CD4-positive, CD25-positive, alpha-beta regulatory T cell (primary cell): ENCODE data around the gene CLDN1. TPM values are rescaled to one million over a fixed set of nuclear protein-coding genes. Genes with fewer than 3 reads are reported as not detected.

Experiments used
- ATAC-seq, 2 donors: fragments of 150-1000 bp; cut with Tn5 transposase; one replicate each; pipeline ENCODE4 v1.10.0; 2021; ENCODE audit warnings: low read depth in 2 of 2, moderate number of reproducible peaks in 2 of 2, moderate library complexity in 1 of 2
- DNase-seq, 3 donors: peaks; one replicate each; pipeline versions ENCODE4 v3.0.0 to v3.0.0-alpha.2; 2012 to 2022; ENCODE audit warnings: mixed read lengths in 1 of 3
- H3K27ac ChIP-seq: one replicate; pipeline ENCODE4 v1.7.0; 2013; ENCODE audit warnings: mild to moderate bottlenecking, low read length; ENCODE audit not compliant: insufficient read depth, poor library complexity, severe bottlenecking
- H3K27me3 ChIP-seq: one replicate; pipeline ENCODE4 v1.7.0; 2013; ENCODE audit warnings: low read length; ENCODE audit not compliant: control insufficient read depth, insufficient read depth
- H3K36me3 ChIP-seq: one replicate; pipeline ENCODE4 v1.7.0; 2013; ENCODE audit warnings: mild to moderate bottlenecking, low read length, moderate library complexity; ENCODE audit not compliant: control insufficient read depth, insufficient read depth
- H3K4me1 ChIP-seq: 2 replicates; pipeline ENCODE4 v1.7.0; 2013; ENCODE audit warnings: mild to moderate bottlenecking, low read length; ENCODE audit not compliant: insufficient read depth, control insufficient read depth, poor library complexity, severe bottlenecking
- H3K4me3 ChIP-seq: one replicate; pipeline ENCODE4 v1.7.0; 2013; ENCODE audit warnings: low read depth, mild to moderate bottlenecking, low read length, moderate library complexity
- H3K9me3 ChIP-seq, 2 experiments: 1 replicate in 1 of 2; 2 replicates in 1 of 2; pipeline ENCODE4 v1.7.0; 2013; ENCODE audit warnings: low read length in 2 of 2, mild to moderate bottlenecking in 1 of 2, moderate library complexity in 1 of 2; ENCODE audit not compliant: control insufficient read depth in 2 of 2
- H3K27ac Mint-ChIP-seq, 3 donors: one replicate each; pipeline ENCODE4 v1.8.0; 2020 to 2022; ENCODE audit warnings: mild to moderate bottlenecking in 3 of 3, mixed read lengths in 3 of 3, moderate library complexity in 2 of 3
- H3K27me3 Mint-ChIP-seq: one replicate; pipeline ENCODE4 v1.8.0; 2022; ENCODE audit warnings: mild to moderate bottlenecking, mixed read lengths
- H3K36me3 Mint-ChIP-seq: one replicate; pipeline ENCODE4 v1.8.0; 2020; ENCODE audit warnings: mixed read lengths
- H3K4me1 Mint-ChIP-seq, 4 donors: one replicate each; pipeline ENCODE4 v1.8.0; 2020 to 2022; ENCODE audit warnings: mixed read lengths in 4 of 4, mild to moderate bottlenecking in 1 of 4
- H3K4me3 Mint-ChIP-seq, 4 donors: one replicate each; pipeline ENCODE4 v1.8.0; 2020 to 2022; ENCODE audit warnings: mild to moderate bottlenecking in 4 of 4, mixed read lengths in 4 of 4, moderate library complexity in 3 of 4
- H3K9me3 Mint-ChIP-seq, 7 donors: one replicate each; pipeline ENCODE4 v1.8.0; 2020 to 2022; ENCODE audit warnings: mixed read lengths in 7 of 7, mild to moderate bottlenecking in 3 of 7, moderate library complexity in 2 of 7
- polyA plus RNA-seq, 4 donors: library from polyadenylated mRNA; unstranded; fragments of 300-500 nt; fragmentation: Illumina TruSeq; gene quantifications; one replicate each; pipeline ENCODE4 v1.2.3, GENCODE V29; 2021
- total RNA-seq: library from RNA; stranded (reverse); gene quantifications from one replicate; pipeline ENCODE4 v1.2.3, GENCODE V29; 2022

The CLDN1 gene
- total and polyA plus RNA-seq, 5 donors from 2014 or later: 0.08 to 0.39 TPM; not detected in 3

DNA sequence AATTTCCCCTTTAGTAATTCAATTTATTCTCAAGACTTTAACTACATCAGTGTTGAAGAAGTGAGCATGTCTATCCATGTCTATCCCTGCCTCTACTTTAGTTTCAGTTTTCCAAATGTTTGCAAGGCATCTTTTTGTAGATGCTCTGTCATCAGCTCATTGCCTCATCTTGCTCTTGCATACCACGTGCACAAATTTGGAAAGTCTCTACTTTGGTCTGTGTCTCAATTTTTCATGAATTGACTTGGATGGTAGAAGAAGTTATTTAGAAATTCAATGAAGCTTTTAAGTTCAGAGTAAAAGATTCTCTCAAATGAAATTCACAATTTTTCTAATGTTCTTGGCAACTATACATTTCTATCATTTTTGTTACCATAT is 55.3 kb downstream of the CLDN1 start:
- Histone ChIP-seq H3K27me3 (no peaks in the 10 kb centered on the region), H3K4me1 (no peaks in the 10 kb centered on the region), H3K27ac (no peak overlapping the region), H3K36me3 (no peaks in the 10 kb centered on the region), H3K9me3 (no peaks in the 10 kb centered on the region), H3K4me3 (no peak overlapping the region)
- Mint-ChIP-seq H3K4me1 (no peaks in the 10 kb centered on the region), H3K27me3 (no peaks in the 10 kb centered on the region), H3K9me3 (peaks cover 0 to 5% (median 0%) of the 10 kb centered on the region in 7 donors), H3K36me3 (no peaks in the 10 kb centered on the region), H3K27ac (no peak overlapping the region), H3K4me3 (no peak overlapping the region)
- DNase-seq (no peak), ATAC-seq (no peak)

DNA sequence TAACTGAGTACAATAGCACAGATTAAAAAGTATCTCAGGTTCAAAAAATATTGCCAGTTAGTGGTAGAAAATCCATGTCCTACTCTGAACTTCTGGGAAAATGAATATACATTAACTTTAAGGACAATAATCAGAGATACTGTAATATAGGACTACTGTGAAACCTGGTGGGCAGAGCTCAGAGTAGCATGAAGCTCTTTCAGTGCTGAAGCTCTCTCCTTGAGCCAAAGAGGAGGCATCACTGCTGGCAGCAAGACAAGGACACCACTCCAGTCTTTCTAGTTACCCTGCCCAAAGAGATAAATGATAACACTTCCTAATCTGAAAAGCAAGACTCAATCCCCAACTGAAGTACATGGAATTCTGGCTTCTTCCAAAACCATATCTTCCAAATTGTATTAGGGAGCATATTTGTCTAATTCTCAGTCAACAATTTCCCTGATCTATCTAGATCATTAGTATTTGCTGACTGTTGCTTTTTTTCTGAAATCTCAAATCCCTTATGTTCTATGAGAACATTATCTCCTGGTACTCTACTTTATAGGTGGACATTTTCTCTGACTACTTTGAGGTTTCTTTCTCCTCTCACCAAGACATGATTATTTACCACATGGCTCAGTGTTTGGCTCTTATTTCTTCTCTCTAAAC is 55.9 kb downstream of the CLDN1 start:
- ATAC-seq: no peak
- no peaks in the 10 kb centered on the region for H3K4me1 ChIP-seq
- no peak overlapping the region for H3K4me3 Mint-ChIP-seq
- peaks cover 0 to 5% (median 0%) of the 10 kb centered on the region in 7 donors for H3K9me3 Mint-ChIP-seq
- H3K27me3 ChIP-seq: no peaks in the 10 kb centered on the region
- no peaks in the 10 kb centered on the region for H3K4me1 Mint-ChIP-seq
- no peak overlapping the region for H3K27ac ChIP-seq
- DNase-seq: no peak
- H3K36me3 ChIP-seq: no peaks in the 10 kb centered on the region
- no peak overlapping the region for H3K27ac Mint-ChIP-seq
- no peak overlapping the region for H3K4me3 ChIP-seq
- no peaks in the 10 kb centered on the region for H3K27me3 Mint-ChIP-seq
- H3K9me3 ChIP-seq: no peaks in the 10 kb centered on the region
- no peaks in the 10 kb centered on the region for H3K36me3 Mint-ChIP-seq

DNA sequence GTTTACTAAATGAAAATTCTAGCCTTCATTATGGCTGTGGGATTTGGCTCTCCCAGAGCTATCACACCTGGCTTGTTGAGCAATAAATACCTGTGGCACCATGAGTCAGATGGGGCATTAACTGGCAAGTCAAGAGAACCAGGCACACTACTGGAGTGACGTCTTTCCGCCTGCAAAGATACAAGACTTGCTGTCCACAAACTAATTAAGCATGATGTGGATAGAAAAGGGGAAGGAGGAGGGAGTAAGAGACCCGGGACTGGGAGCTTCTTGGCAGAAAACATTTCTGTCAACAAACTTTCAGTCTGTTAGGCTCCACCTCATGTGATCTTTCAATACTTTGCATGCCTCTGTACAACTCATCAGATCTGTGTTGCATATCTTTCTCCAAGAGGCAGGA is 56.5 kb downstream of the CLDN1 start:
- Mint-ChIP-seq H3K9me3 (peaks cover 0 to 5% (median 0%) of the 10 kb centered on the region in 7 donors), H3K27ac (no peak overlapping the region), H3K36me3 (no peaks in the 10 kb centered on the region), H3K4me1 (no peaks in the 10 kb centered on the region), H3K4me3 (no peak overlapping the region), H3K27me3 (peaks cover 5% of the 10 kb centered on the region)
- Histone ChIP-seq H3K27ac (no peak overlapping the region), H3K27me3 (peaks cover 2% of the 10 kb centered on the region), H3K9me3 (no peaks in the 10 kb centered on the region), H3K4me3 (no peak overlapping the region), H3K36me3 (no peaks in the 10 kb centered on the region), H3K4me1 (no peaks in the 10 kb centered on the region)
- ATAC-seq: no peak
- no peak for DNase-seq

DNA sequence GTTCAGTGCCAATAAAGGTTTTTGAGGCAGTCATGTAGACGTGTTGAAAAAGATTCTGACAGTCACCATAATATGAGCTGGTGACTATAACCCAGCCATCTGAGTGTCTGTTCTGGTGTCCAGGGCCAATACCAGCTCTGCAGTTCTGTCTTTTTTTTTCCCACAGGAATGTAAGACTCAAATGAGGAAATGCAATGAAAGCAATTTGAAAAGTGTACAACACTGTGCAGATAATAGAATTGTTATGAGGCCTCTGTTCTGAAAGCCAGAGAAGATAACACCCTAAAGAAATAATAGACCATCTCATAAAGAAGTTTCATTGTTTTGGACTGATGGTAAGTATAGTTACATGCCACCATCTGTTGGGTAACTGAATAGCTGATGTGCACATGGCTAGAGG is 57.1 kb downstream of the CLDN1 start:
- DNase-seq: no peak
- Mint-ChIP-seq H3K9me3 (peaks cover 0 to 3% (median 0%) of the 10 kb centered on the region in 7 donors), H3K4me3 (no peak overlapping the region), H3K36me3 (no peaks in the 10 kb centered on the region), H3K27me3 (peaks cover 5% of the 10 kb centered on the region), H3K4me1 (no peaks in the 10 kb centered on the region), H3K27ac (no peak overlapping the region)
- no peak for ATAC-seq
- no peaks in the 10 kb centered on the region for H3K9me3 ChIP-seq
- H3K4me3 ChIP-seq: no peak overlapping the region
- H3K27ac ChIP-seq: no peak overlapping the region
- H3K27me3 ChIP-seq: peaks cover 2% of the 10 kb centered on the region
- H3K4me1 ChIP-seq: no peaks in the 10 kb centered on the region
- no peaks in the 10 kb centered on the region for H3K36me3 ChIP-seq

DNA sequence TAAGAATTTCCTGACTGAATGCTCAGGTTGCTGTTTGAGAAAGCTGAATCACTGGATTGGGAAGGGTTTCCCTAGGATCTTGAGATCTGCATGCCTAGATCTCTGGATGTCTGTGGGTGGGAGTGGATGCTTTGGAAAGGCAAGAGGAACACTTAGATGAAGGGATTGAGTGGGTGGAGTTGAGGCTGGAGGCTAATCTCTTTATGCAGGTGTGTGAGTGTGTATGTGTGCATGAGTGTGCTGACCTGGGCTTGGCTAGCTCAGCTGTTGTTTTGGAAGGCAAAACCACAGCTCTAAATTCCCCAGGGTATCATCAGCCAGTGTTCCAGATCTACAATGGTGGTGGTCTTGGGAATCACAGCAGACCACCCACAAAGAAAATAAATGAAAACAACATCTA is 60.5 kb downstream of the CLDN1 start:
- Histone ChIP-seq H3K4me3 (no peak overlapping the region), H3K4me1 (no peaks in the 10 kb centered on the region), H3K9me3 (no peaks in the 10 kb centered on the region), H3K27me3 (peaks cover 2% of the 10 kb centered on the region), H3K36me3 (no peaks in the 10 kb centered on the region), H3K27ac (no peak overlapping the region)
- Mint-ChIP-seq H3K27me3 (peaks cover 5% of the 10 kb centered on the region), H3K4me1 (no peaks in the 10 kb centered on the region), H3K9me3 (peaks cover 0 to 2% (median 0%) of the 10 kb centered on the region in 7 donors), H3K4me3 (no peak overlapping the region), H3K36me3 (no peaks in the 10 kb centered on the region), H3K27ac (no peak overlapping the region)
- DNase-seq (no peak), ATAC-seq (no peak)

DNA sequence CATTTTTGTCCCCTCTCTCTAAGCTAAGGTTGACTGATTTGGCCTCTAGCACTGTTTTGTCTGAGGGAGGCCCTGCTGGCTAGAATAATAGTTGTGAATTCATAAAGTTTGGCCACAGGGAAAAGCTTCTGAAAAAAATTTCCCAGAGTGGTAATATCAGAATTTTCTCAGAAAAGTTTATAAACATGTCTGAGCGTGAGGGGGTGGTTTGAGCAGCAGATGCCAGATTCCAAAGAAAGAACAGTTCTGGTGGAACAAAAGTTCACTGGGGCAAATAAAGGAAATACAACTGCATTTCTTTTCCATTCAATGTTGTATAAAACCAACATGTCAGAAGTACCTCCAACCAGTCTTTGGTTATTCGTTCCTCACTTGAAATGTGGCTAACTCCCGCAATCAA is 61.2 kb downstream of the CLDN1 start:
- no peaks in the 10 kb centered on the region for H3K36me3 Mint-ChIP-seq
- peaks cover 2% of the 10 kb centered on the region for H3K27me3 ChIP-seq
- no peaks in the 10 kb centered on the region for H3K9me3 ChIP-seq
- no peaks in the 10 kb centered on the region for H3K4me1 ChIP-seq
- H3K27ac Mint-ChIP-seq: no peak overlapping the region
- peaks cover 0 to 2% (median 0%) of the 10 kb centered on the region in 7 donors for H3K9me3 Mint-ChIP-seq
- H3K4me3 Mint-ChIP-seq: no peak overlapping the region
- no peak overlapping the region for H3K4me3 ChIP-seq
- H3K27ac ChIP-seq: no peak overlapping the region
- H3K4me1 Mint-ChIP-seq: no peaks in the 10 kb centered on the region
- DNase-seq: no peak
- H3K27me3 Mint-ChIP-seq: peaks cover 5% of the 10 kb centered on the region
- no peak for ATAC-seq
- H3K36me3 ChIP-seq: no peaks in the 10 kb centered on the region

DNA sequence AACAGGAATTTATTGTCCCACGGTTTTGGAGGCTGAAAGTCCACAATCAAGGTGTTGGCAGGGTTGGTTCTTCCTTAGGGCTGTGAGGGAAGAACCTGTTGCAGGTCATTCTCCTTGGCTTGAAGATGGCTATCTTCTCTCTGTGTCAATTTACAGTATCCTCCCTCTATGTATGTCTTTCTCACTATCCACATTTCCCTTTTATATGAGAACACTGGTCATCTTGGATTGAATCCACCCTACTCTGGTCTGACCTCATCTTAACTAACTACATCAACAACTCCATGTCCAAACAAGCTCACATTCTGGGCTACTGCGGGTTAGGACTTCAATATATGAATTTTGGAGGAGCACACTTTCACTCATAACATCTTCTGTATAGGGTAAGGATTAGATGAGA is 61.9 kb downstream of the CLDN1 start:
- H3K4me3 Mint-ChIP-seq: no peak overlapping the region
- Histone ChIP-seq H3K27me3 (peaks cover 2% of the 10 kb centered on the region), H3K36me3 (no peaks in the 10 kb centered on the region), H3K4me3 (no peak overlapping the region), H3K4me1 (no peaks in the 10 kb centered on the region), H3K27ac (no peak overlapping the region), H3K9me3 (no peaks in the 10 kb centered on the region)
- ATAC-seq (no peak), DNase-seq (no peak)
- H3K27ac Mint-ChIP-seq: no peak overlapping the region
- H3K9me3 Mint-ChIP-seq: peaks cover 0 to 2% (median 0%) of the 10 kb centered on the region in 7 donors
- no peaks in the 10 kb centered on the region for H3K4me1 Mint-ChIP-seq
- H3K36me3 Mint-ChIP-seq: no peaks in the 10 kb centered on the region
- H3K27me3 Mint-ChIP-seq: peaks cover 5% of the 10 kb centered on the region

DNA sequence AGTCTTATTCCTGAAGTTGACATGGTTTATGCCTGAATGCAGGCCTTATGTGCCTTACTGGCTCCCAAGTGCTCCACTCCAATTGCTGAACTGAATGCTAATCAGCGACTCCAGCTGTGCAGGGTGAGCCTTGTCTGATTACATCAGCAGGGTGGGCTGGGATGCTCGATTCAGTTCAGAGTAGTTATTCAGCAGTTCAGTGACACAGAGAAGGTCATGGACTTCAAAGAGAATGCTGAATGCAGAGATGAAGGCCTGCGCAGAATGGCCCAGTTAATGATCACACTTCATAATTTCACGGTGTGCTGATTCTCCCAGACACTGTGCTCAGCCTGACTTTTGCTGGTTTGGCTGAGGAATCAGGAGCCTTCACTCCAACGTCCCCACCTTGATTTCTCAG is 63.6 kb downstream of the CLDN1 start:
- Mint-ChIP-seq H3K27me3 (peaks cover 5% of the 10 kb centered on the region), H3K9me3 (no peaks in the 10 kb centered on the region)

More for the DNA sequence above, 63.6 kb downstream of the CLDN1 start:
- H3K4me1 Mint-ChIP-seq: no peaks in the 10 kb centered on the region
- no peaks in the 10 kb centered on the region for H3K36me3 Mint-ChIP-seq
- no peak overlapping the region for H3K27ac Mint-ChIP-seq
- DNase-seq (no peak), ATAC-seq (no peak)
- no peaks in the 10 kb centered on the region for H3K4me1 ChIP-seq
- no peaks in the 10 kb centered on the region for H3K9me3 ChIP-seq
- H3K27me3 ChIP-seq: peaks cover 2% of the 10 kb centered on the region
- H3K4me3 ChIP-seq: no peak overlapping the region
- no peak overlapping the region for H3K27ac ChIP-seq
- H3K36me3 ChIP-seq: no peaks in the 10 kb centered on the region
- no peak overlapping the region for H3K4me3 Mint-ChIP-seq
